Measurements from ENCODE around the gene HM13.
A peak's percentile ranks its signal among the peaks of the same experiment; 100 is the strongest.
"Not testable (repeated sequence)": the region's sequence is repeated elsewhere in the genome, so short reads cannot be mapped to it uniquely, and the experiment has no call there.

Gene HM13

GRCh38 chr20:31568041-31568731, 53.9 kb downstream of the HM13 start:
- DNase-seq = no peak

GRCh38 chr20:31568773-31569162, 54.5 kb downstream of the HM13 start:
- no peak for DNase-seq

GRCh38 chr20:31569163-31570020, 55.1 kb downstream of the HM13 start:
- DNase-seq = peak; percentile 84

- DNase-seq = no peak
Observed at GRCh38 chr20:31570021-31570463, 55.8 kb downstream of the HM13 start.

- no peak for DNase-seq
Observed at GRCh38 chr20:31570735-31571617, 56.7 kb downstream of the HM13 start.

GRCh38 chr20:31572042-31572700, 57.9 kb downstream of the HM13 start:
- no peak for DNase-seq

GRCh38 chr20:31572701-31573554, 58.7 kb downstream of the HM13 start:
- DNase-seq = peak; percentile 90

DNA sequence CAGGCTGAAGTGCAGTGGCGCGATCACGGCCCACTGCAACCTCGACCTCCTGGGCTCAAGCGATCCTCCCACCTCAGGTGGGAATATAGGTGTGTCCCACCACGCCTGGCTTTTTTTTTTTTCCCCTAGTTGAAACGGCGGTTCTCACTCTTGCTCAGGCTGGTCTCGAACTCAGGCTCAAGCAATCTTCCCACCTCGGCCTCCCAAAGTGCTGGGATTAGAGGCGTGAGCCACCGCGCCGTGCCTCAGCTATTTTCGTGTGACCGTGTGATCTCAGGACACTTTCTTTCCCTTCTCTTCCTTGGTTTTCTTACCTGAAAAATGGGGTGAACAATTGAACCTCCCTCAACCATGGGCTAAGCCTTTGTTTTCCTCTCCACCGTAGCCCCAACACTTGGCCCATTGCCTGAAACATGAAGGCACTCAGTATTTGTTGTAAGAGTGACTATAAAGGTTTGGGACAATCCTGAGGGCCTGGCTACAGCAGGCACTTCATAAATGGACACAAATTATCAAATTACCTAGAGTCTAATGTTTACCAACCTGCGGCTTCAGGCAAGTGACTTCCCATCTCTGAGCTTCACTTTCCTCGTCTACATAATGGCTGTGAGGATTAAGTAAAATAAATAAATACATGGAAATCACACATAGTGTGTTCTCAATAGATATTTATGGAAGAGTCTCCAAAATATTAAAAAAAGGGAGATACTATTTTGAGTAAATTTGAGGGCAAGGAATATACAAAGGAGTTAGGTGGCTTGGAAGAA, 59.5 kb downstream of the HM13 start:
- DNase-seq = no peak

DNA sequence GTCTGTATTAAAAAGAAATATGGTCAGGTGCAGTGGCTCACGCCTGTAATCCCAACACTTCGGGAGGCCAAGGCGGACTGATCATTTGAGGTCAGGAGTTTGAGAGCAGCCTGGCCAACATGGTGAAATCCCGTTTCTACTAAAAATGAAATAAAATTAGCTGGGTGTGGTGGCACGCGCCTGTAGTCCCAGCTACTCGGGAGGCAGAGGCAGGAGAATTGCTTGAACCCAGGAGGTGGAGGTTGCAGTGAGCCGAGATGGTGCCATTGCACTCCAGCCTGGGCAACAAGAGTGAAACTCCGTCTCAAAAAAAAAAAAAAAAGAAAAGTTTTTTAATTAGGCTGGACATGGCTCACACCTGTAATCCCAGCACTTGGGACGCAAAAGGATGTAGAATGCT, 60.7 kb downstream of the HM13 start:
- DNase-seq = not testable (repeated sequence)

- no peak for DNase-seq
Observed at GRCh38 chr20:31576751-31577150, 62.5 kb downstream of the HM13 start.

DNA sequence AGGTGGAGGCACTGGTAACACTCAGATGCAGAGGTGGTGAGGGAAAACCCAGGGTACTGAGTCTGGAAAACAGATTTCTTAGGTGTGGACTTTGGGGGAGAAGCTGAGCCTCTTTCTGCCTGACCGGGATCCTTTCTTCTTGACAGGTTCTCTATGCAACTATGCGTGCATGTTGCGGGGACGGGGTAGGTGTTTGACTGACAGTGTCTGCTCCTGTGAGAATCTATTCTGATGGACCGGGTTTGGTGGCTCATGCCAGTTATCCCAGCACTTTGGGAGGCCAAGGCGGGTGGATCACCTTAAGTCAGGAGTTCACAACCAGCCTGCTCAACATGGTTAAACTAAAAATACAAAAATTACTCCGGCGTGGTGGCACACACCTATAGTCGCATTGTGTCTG, 63.0 kb downstream of the HM13 start:
- no peak for DNase-seq

- DNase-seq = no peak
Observed at GRCh38 chr20:31578448-31579138, 64.4 kb downstream of the HM13 start.

GRCh38 chr20:31579245-31579644, 65.0 kb downstream of the HM13 start:
- DNase-seq = no peak

DNA sequence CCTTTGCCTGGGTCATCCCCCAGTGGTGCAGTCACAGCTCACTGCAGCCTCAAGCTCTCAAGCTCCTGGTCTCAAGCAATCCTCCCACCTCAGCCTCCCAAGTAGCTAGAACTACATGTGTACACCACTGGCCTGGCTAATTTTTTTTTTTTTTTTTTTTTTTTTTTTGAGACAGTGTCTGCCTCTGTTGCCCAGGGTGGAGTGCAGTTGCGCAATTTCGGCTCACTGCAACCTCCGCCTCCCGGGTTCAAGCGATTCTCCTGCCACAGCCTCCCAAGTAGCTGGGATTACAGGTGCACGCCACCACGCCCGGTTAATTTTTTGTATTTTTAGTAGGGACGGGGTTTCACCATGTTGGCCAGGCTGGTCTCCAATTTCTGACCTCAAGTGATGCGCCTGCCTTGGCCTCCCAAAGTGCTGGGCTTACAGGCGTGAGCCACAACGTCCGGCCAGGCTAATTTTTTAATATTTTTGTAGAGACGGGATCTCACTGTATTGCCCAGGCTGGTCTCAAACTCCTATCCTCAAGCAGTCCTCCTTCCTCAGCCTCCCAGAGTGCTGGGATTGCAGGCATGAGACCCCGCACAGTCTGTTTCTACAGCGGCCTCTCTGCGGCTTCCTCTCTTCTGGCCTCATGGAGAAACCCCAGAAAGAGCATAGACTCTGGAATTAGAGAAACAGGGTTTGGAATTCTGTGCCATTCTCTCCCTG, 65.9 kb downstream of the HM13 start:
- not testable (repeated sequence) for DNase-seq

- no peak for DNase-seq
Observed at GRCh38 chr20:31580706-31581105, 66.5 kb downstream of the HM13 start.

DNA sequence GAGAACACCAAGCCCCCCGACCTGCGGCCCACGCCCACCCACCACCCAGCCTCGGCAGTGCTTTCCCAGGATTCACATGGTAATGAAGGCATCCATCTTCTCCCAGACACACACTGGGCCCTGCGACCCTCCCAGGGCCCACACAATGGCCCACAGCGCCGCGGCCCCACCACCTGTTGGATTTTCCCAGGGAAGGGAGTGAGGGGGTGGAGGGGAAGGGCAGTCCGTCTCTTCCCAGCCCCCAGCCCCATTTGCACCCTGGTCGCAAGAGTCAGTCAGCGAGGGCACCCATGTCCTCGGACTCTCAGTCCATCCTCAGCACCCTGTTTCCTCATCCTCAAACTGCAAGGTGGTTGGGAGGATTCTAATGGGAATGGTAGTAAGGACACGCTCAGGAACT, 67.1 kb downstream of the HM13 start:
- no peak for DNase-seq

- DNase-seq = no peak
Observed at GRCh38 chr20:31587545-31588389, 73.5 kb downstream of the HM13 start.

DNA sequence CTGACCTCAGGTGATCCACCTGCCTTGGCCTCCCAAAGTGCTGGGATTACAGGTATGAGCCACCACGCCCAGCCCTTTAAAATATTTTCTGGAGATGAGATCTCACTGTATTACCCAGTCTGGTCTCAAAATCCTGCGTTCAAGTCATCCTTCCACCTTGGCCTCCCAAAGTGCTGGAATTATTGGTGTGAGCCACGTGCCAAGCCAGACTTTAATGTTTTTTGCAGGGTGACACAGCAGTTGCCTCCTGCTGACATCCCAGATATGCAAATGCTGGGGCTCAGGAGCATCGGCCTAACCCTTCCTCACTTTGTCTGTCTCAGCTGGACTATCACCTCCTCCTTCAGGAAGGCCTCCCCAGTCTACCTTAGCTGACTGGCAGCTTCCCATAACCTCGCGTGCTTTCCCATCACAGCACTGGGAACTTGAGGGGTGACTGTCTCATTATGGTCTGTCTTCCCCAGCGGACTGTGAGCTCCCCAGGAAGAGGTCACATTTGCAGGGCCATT, 76.5 kb downstream of the HM13 start:
- no peak for DNase-seq
